ENCODE measurements around the gene TUBG2. TPM values are rescaled to one million over a fixed set of nuclear protein-coding genes. Genes with fewer than 3 reads are reported as not detected.

TUBG2 gene
- total and polyA plus RNA-seq, 10 of the 15 experiments (the other 5 are each of a cell fraction or from before 2014, with no cell fraction given), result 1.2 to 12.5 (median 8.9) TPM

DNA sequence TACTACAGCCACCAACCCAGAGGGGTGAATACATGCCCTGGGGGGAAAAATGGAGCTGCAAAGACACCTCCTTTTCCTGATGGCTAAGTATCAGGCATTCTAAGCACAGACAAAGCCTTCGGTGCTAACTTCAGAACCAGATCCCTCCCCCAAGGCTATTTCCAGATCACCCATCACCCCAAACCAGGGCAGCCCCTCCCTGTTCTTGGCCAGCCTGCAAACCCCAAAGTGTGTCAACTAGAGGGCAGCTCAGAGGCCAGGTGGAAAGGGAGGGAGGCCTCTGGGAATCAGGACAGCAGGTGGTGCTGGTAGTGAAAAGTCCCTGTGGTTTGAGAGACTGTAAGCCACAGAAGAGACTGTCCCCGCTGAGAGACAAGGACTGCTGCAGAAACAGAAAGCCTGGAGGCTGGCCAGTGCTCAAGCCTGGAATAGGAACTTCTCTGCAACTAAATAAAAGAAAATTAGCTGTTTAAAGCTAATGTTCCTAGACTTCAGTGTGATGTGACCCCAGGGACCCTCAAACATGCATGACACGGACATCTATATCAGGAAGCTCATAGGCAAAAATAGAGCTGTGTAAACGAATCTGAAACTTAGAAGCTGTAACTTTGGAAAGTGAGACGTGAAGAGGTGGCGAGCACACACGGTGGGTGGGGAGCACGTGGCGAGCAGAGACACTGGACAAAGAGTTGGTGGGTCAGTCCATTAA lies 40.5 kb upstream of the TUBG2 start (continued):
- peak; percentile 91 for TF ChIP-seq ZNF687 (IDR thresholded peaks at IDR 0.05)
- no peak for TF ChIP-seq REST (IDR thresholded peaks at IDR 0.05; ENCODE audit: low read depth, low read length)
- TF ChIP-seq, protein P1, sequence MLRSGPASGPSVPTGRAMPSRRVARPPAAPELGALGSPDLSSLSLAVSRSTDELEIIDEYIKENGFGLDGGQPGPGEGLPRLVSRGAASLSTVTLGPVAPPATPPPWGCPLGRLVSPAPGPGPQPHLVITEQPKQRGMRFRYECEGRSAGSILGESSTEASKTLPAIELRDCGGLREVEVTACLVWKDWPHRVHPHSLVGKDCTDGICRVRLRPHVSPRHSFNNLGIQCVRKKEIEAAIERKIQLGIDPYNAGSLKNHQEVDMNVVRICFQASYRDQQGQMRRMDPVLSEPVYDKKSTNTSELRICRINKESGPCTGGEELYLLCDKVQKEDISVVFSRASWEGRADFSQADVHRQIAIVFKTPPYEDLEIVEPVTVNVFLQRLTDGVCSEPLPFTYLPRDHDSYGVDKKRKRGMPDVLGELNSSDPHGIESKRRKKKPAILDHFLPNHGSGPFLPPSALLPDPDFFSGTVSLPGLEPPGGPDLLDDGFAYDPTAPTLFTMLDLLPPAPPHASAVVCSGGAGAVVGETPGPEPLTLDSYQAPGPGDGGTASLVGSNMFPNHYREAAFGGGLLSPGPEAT (IDR thresholded peaks at IDR 0.05; ENCODE audit: low read depth), result peak; percentile 97
- TF ChIP-seq MEF2B (IDR thresholded peaks at IDR 0.05; ENCODE audit: partially characterized antibody, poor library complexity, severe bottlenecking), result peak; percentile 94
- peak; percentile 99 for TF ChIP-seq IKZF2 (IDR thresholded peaks at IDR 0.05)
- no peak for TF ChIP-seq SMARCA5 (IDR thresholded peaks at IDR 0.05)
- peak; percentile 94 for TF ChIP-seq DPF2 (IDR thresholded peaks at IDR 0.05)
- peak; percentile 61 for TF ChIP-seq BCL11A (IDR thresholded peaks at IDR 0.05; ENCODE audit: low read depth, low read length)
- peak; percentile 81 for TF ChIP-seq MTA2 (IDR thresholded peaks at IDR 0.05; ENCODE audit: low read depth)
- TF ChIP-seq MXI1 (IDR thresholded peaks at IDR 0.05; ENCODE audit: low read depth, low read length), result peak; percentile 90
- peak; percentile 61 for TF ChIP-seq CREM (IDR thresholded peaks at IDR 0.05; ENCODE audit: low read depth)
- TF ChIP-seq, protein P2, sequence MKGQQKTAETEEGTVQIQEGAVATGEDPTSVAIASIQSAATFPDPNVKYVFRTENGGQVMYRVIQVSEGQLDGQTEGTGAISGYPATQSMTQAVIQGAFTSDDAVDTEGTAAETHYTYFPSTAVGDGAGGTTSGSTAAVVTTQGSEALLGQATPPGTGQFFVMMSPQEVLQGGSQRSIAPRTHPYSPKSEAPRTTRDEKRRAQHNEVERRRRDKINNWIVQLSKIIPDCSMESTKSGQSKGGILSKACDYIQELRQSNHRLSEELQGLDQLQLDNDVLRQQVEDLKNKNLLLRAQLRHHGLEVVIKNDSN (IDR thresholded peaks at IDR 0.05; ENCODE audit: borderline replicate concordance, extremely low read length, insufficient read depth, low read depth, low read length), result no peak
- peak; percentile 95 for TF ChIP-seq TBL1XR1 (IDR thresholded peaks at IDR 0.05; ENCODE audit: low read depth, low read length)
- TF ChIP-seq MLLT1 (IDR thresholded peaks at IDR 0.05), result peak; percentile 78
- peak; percentile 23; the same call in 2 of the 3 replicates for TF ChIP-seq POU2F2 (IDR thresholded peaks at IDR 0.05; ENCODE audit: borderline replicate concordance, low read depth, low read length)
